Activated naive CD4-positive, alpha-beta T cell treated with anti-CD3 and anti-CD28 coated beads, Interleukin-2, amount 50 U/mL, for 72 hours (primary cell): Measurements from ENCODE around the gene AHI1. TPM values are rescaled to one million over a fixed set of nuclear protein-coding genes. Genes with fewer than 3 reads are reported as not detected.

Experiments
- ATAC-seq, 2 donors: fragments of 150-1000 bp; cut with Tn5 transposase; 2 replicates each; pipeline ENCODE4 v1.10.0; 2021; ENCODE audit warnings: mild to moderate bottlenecking in 2 of 2, moderate library complexity in 2 of 2
- DNase-seq, 2 donors: peaks; one replicate each; pipeline ENCODE4 v3.0.0; 2021 to 2022; ENCODE audit warnings: low spot score in 2 of 2
- H3K27ac Mint-ChIP-seq, 2 donors: one replicate each; pipeline ENCODE4 v1.8.0; 2022; ENCODE audit warnings: mild to moderate bottlenecking in 2 of 2, mixed read lengths in 2 of 2
- H3K36me3 Mint-ChIP-seq, 2 donors: one replicate each; pipeline ENCODE4 v1.8.0; 2022; ENCODE audit warnings: mixed read lengths in 2 of 2
- H3K9me3 Mint-ChIP-seq, 2 donors: one replicate each; pipeline ENCODE4 v1.8.0; 2022; ENCODE audit warnings: mixed read lengths in 2 of 2
- total RNA-seq, 2 donors: library from RNA; stranded (reverse); gene quantifications; one replicate each; pipeline ENCODE4 v1.2.3, GENCODE V29; 2022

AHI1 gene
- total RNA-seq, 2 donors from 2014 or later, result 34.6 to 38.5 TPM

DNA sequence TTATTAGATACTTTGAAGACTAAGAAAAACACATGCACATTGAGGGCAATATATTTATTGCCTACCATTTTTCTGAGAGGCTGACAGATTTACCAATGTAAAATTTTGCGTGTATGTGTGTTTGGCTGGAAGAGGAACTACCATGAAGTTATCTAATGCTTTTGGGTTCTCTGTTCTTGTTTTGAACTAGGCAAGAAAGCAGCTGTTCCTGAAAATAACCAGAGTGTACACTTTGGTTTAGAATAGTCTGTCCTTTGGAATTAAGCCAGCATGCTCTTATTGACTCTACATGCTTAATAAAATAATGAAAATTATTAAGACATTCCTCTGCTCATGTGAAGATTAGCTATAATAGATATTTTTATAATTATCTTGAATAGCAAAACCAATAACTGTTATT is 187.2 kb downstream of the AHI1 start:
- no peak for ATAC-seq
- DNase-seq, result no peak
- Mint-ChIP-seq H3K27ac (no peak overlapping the region), H3K9me3 (peaks cover 0 to 6% of the 10 kb centered on the region in 2 donors), H3K36me3 (peaks cover 0 to 8% of the 10 kb centered on the region in 2 donors)

DNA sequence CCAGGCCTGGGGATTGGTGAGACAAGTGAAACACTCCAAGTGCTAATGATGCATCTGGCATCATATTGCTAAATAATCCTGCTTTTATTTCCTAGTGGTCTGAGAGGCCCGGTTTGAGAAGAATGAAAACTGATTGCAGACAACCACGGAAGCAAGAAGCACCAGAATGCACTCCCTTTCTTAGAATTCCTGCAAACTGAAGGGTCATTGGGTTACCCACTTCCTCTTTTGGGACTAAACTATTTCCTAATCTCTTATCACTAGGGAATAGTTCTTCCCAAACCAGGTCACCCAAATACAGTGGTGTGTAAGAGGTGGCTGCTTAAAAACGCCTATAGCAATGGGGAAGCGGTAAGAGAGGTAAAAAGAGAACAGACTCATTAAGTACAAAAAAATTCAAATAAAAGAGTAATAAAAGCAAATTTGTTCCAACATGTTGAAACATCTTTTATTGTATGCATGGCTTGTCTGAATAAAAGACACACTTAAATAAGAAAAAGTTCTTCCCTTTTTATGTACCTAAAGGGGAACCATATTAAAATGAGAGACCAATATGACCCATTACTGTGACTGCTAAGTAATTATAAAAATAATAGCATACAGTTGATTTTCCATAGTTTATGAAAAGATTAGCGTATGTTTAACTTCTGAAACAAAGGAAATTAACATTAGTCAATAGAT is 190.7 kb downstream of the AHI1 start:
- peaks cover 0 to 6% of the 10 kb centered on the region in 2 donors for H3K9me3 Mint-ChIP-seq
- no peak for DNase-seq

DNA sequence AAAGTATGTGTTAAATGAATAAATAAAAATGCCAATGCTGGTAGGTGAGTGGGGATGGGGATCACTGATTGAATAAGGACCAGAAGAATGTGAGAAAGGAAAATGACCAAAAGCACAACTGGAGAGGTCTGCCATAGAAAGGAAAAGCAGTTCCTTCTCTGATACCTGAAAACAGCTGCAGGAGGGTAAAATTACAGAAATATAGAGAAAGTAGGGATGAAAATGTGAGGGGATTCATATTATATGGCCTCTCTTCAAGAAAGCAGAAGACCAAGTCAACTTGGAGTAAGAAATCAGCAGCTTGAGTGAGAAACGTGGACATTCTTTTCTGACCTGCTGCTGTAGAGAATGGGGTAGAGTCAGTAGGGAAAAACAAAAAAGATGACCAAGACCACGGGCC is 191.4 kb downstream of the AHI1 start:
- DNase-seq (no peak), ATAC-seq (no peak)
- H3K9me3 Mint-ChIP-seq, result peaks cover 0 to 6% of the 10 kb centered on the region in 2 donors
- no peak overlapping the region for H3K27ac Mint-ChIP-seq
- peaks cover 17 to 26% of the 10 kb centered on the region in 2 donors for H3K36me3 Mint-ChIP-seq

More for the DNA sequence above, 190.7 kb downstream of the AHI1 start:
- peaks cover 17 to 26% of the 10 kb centered on the region in 2 donors for H3K36me3 Mint-ChIP-seq
- no peak for ATAC-seq
- no peak overlapping the region for H3K27ac Mint-ChIP-seq

DNA sequence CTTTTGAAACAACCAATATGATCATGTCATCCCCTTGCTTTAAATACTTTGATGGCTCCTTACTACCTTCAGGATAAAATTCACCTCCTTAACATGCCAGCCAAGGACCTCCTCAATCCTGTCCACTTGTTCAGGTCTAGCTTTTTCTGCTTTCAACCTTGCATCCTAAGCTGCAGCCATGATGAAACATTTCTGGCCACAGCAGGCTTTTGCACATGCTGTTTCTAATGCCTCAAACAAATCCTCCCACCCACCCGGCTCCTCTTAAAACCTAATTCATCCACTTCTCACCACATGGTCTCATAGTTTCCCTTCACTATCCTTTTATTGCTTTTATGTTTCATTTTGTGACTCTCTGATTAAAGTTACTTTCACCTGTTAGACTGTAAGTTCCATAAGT is 191.9 kb downstream of the AHI1 start:
- peaks cover 17 to 26% of the 10 kb centered on the region in 2 donors for H3K36me3 Mint-ChIP-seq
- ATAC-seq (no peak), DNase-seq (no peak)

DNA sequence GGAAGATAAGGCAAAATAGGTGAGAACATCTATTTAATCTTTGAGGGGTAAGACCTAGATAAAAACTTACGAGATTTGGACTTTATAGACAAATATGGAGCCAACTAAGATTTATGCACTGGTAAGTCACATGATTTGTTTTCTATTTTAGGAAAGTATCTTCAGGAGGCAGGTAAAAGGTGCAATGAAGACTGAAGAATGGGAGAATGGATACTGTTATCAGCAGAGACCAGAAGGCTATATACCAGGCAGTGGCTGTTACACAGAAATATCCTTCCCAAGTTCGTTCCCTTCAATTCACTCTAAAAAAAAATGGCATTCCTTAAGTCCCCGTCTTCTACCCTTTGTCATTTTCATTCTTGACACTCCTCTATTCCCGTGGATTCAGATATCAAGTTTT is 192.7 kb downstream of the AHI1 start:
- Mint-ChIP-seq H3K9me3 (peaks cover 0 to 6% of the 10 kb centered on the region in 2 donors), H3K36me3 (peaks cover 17 to 26% of the 10 kb centered on the region in 2 donors), H3K27ac (no peak overlapping the region)
- ATAC-seq (no peak), DNase-seq (no peak)

More for the DNA sequence above, 191.9 kb downstream of the AHI1 start:
- H3K27ac Mint-ChIP-seq, result no peak overlapping the region
- H3K9me3 Mint-ChIP-seq, result peaks cover 0 to 6% of the 10 kb centered on the region in 2 donors

DNA sequence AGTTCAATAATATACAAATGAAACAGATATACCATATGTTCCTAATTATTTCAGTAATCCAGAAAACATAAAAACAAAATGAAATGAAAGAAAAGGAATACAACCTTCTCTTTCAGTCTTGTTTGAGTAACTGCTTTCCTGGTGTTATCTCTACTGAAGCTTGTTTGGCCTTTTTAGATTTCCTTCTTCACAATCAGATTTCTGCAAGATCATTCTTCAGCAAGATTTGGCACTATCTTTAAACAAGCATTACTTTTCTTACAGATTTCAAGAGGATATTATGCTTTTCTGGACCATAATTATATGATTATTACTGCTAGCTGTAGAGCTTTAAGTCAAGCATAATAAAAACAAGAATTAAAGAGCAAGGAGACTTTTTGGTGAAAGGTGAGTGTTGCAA is 196.2 kb downstream of the AHI1 start:
- Mint-ChIP-seq H3K36me3 (peaks cover 22 to 38% of the 10 kb centered on the region in 2 donors), H3K9me3 (peaks cover 0 to 8% of the 10 kb centered on the region in 2 donors), H3K27ac (no peak overlapping the region)
- DNase-seq, result no peak
- ATAC-seq, result no peak

DNA sequence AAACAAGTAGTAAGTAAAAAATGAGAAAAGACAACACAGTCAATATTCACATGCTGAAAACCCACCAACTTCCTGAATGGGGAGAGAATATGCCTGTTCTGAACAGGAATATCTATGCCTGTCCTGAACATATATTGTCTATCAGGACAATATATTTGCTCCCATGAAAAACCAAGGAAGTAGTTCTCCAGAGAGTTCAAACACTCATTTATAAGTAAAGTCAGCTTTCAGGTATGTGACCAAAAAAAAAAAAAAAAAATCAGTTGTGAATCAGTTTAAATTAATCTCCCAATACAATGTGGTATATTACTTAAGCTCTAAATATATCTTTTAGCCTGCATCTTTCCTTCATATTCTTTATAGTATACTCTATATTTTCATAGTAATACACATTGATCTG is 197.0 kb downstream of the AHI1 start:
- Mint-ChIP-seq H3K36me3 (peaks cover 23 to 35% of the 10 kb centered on the region in 2 donors), H3K9me3 (peaks cover 0 to 5% of the 10 kb centered on the region in 2 donors), H3K27ac (no peak overlapping the region)
- DNase-seq (no peak), ATAC-seq (no peak)

DNA sequence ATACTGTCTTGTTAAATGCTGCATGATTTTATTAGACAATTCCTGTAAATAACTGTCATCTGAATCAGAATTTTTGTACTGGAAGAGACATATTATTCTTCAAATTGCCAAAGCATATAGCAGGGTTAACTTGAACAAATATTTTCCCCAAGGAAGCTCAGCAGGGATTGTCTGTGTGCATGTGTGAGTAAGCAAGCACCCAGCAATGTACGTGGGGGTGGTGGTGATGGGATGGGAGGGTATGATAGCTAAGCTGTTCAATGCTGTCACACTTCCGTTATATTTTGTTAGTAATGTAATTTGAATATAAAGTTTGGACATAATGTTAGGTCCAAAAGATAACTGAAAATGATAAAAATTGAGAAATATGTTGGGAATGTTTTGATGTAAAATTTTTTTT is 198.3 kb downstream of the AHI1 start:
- Mint-ChIP-seq H3K9me3 (peaks cover 0 to 8% of the 10 kb centered on the region in 2 donors), H3K36me3 (peaks cover 13 to 29% of the 10 kb centered on the region in 2 donors), H3K27ac (no peak overlapping the region)
- DNase-seq, result no peak
- no peak for ATAC-seq

DNA sequence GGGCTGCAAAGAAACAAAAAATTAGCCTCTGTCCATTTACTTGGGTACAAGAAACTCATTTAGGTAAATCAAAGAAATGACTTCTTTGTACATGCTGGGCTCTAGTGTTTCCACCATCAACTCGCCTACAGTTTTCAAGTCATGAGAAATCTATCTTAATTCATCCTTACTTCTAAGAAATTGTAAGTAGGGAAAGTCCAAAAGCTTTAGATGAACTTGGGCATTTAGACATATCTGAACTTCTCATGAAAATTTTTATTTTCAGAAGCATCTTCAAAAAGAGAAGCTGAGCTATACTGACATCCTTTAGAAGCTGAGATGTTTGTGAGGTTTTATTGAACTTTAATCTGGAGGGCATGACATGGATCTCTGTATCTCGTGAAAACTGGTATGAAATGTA is 199.1 kb downstream of the AHI1 start:
- Mint-ChIP-seq H3K36me3 (peaks cover 13 to 29% of the 10 kb centered on the region in 2 donors), H3K27ac (no peak overlapping the region)
- ATAC-seq, result peak in 1 of 2 donors; percentile 90

DNA sequence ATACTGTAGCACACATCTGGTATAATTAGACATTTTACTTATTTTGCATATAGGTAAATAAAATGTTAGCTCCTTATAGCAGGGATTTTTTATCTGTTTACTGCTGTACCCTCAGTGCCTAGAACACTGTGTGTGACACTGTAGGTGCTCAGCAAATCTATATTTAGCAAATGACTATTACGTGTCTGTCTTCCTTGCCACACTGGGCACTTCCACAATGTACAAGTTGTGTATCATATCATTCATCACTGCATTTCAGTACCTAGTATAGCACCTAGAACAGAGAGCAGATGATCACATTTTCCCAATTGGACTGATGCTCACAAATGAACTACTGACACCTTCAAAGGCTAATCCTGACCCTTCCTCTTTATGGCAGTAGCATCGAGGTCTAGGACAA is 200.8 kb downstream of the AHI1 start:
- Mint-ChIP-seq H3K9me3 (peaks cover 0 to 8% of the 10 kb centered on the region in 2 donors), H3K36me3 (peaks cover 6 to 20% of the 10 kb centered on the region in 2 donors), H3K27ac (no peak overlapping the region)
- ATAC-seq, result no peak
- no peak for DNase-seq

More for the DNA sequence above, 199.1 kb downstream of the AHI1 start:
- no peak for DNase-seq
- H3K9me3 Mint-ChIP-seq, result peaks cover 0 to 8% of the 10 kb centered on the region in 2 donors

DNA sequence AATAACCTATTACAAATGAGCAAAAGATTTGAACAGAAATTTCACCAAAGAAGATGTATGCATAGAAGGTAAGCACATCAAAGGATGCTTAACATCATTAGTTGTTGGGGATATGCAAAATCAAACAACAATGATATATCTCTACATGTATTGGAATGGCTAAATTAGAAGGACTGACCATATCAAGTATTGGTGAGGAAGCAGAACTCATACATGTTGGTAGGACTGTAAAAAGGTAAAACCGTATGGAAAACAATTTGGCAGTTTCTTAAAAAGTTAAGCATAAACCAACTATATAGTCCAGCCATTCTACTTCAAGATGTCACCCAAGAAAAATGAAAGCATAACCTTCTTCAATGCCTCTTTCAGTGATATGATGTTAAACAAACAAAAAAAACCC is 202.5 kb downstream of the AHI1 start:
- Mint-ChIP-seq H3K36me3 (peaks cover 6 to 20% of the 10 kb centered on the region in 2 donors), H3K9me3 (peaks cover 0 to 8% of the 10 kb centered on the region in 2 donors), H3K27ac (no peak overlapping the region)
- ATAC-seq, result no peak
- DNase-seq, result no peak

DNA sequence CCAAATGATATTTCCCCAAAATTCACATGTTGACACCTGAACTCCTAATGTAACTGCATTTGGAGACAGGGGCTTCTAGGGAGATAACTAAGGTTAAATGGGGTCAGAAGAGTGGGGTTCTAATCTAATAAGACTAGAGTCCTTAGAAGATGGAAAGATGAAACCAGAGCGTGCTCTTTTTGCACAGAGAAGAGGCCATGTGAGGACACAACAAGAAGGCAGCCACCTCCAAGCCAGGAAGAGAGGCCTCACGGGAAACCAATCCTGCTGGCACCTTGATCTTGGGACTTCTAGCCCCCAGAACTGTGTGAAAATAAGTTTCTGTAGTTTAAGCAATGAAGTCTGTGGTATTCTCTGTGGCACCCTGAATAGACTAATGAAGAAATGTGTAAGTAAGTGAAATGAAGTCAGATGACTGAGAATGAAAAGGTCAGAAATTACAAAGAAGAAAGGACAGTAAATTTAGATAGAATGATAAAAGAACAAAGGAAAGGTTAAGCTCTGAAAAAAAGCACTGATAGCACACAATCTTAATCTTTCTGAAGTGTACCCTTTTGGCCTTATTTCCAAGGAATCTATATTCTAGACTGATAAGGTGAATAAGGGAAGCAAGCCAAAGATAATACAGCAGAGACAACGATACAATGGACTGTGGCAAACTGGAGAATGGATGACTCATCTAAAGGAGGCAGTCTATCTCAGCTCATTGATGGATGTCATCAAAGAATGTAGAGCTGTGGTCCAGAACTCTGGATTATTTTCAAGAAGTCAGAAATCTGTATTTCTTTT is 206.1 kb downstream of the AHI1 start:
- Mint-ChIP-seq H3K9me3 (peaks cover 0 to 7% of the 10 kb centered on the region in 2 donors), H3K27ac (no peak overlapping the region), H3K36me3 (peaks cover 10 to 19% of the 10 kb centered on the region in 2 donors)
- DNase-seq, result no peak
- ATAC-seq, result peak; percentile 36 to 54

DNA sequence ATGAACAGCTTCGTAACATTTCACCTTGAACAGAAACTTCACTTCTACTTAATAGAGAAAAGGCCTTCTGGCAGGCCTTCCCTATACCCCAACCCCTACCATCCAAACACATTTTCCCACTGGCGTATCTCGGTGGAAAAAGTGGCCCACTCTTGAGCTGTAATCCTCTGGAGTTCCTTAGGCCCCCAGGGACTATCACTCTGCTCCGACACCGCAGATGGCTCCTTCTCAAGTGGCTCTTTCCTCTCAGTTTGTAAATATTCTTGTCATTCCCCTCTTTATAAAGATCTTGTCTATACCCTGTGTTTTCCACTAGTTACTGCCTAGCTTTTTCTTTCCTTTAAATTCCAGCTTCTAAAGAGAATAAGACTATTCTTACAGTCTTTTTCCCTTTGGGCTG is 207.7 kb downstream of the AHI1 start:
- DNase-seq, result no peak
- Mint-ChIP-seq H3K9me3 (no peaks in the 10 kb centered on the region), H3K36me3 (peaks cover 7 to 15% of the 10 kb centered on the region in 2 donors), H3K27ac (no peak overlapping the region)
- ATAC-seq, result no peak

DNA sequence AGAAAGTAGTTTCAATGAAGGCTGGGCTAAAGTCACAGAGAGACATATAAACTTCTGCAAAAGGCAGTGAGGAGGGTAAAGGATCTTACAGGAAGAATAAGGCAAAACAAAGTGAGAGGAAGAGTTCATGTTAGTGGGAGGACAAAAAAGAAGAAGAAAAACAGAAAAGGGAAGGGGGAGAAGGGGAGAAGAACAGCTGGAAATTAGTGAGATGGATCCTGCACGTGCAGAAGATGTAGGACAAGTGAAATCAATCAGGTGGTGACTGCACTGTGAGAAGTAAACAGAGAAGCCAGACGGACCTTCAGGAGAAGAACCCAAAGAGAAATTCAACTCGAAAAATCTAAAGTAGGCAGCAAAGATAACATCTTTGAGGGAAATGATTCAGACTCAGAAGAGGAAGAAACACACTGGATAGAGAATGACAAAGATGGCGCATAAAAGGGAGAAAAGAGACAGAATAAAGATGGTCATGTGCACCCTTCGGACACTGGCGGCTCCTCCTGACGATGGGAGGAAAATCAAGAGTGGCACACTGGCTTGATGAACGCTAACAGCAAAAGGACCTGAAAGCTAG is 210.5 kb downstream of the AHI1 start:
- peak overlapping the region in 1 of 2 donors; percentile 2 for H3K27ac Mint-ChIP-seq
- H3K36me3 Mint-ChIP-seq, result peaks cover 7 to 15% of the 10 kb centered on the region in 2 donors
- H3K9me3 Mint-ChIP-seq, result no peaks in the 10 kb centered on the region
- DNase-seq, result no peak
- peak in 1 of 2 donors; percentile 20 for ATAC-seq

DNA sequence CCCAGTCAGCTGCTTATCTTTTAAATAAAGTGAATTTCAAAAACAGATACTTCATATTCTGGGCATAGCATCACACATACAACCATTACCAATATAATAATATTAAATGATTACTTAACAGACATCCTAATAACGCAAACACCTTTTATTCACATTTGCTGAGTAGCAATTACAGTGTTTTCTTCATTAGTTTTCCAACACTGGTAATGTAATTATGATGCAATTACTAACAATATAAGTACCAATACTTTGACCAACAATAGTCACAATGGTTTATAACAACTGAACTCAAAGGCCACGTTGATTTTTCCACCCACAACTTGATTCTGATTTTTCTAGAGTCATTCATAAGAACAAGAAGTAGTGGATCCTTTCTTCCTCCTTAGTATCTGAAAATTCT is 212.4 kb downstream of the AHI1 start:
- Mint-ChIP-seq H3K27ac (no peak overlapping the region), H3K9me3 (no peaks in the 10 kb centered on the region), H3K36me3 (peaks cover 7 to 15% of the 10 kb centered on the region in 2 donors)
- DNase-seq, result no peak
- ATAC-seq, result no peak

DNA sequence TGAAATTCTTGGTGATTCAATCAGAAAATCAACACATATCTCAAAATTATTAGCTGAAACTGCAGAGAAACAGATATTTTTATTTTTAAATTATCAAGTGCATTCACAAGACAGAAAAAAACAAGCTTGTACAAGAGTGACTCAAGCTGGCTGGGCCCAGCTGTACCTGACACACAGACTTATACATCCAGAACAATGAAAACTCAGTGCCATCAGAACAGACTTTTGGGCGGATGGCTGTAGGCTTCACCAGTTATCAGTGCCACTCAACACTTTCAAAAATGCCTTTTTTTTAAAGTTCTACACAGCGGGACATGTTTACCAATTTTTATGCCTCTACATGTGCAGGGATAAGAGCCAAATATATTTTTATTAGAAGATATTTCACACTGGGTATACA is 213.6 kb downstream of the AHI1 start:
- H3K9me3 Mint-ChIP-seq, result no peaks in the 10 kb centered on the region
- no peak for ATAC-seq
- H3K27ac Mint-ChIP-seq, result no peak overlapping the region

DNA sequence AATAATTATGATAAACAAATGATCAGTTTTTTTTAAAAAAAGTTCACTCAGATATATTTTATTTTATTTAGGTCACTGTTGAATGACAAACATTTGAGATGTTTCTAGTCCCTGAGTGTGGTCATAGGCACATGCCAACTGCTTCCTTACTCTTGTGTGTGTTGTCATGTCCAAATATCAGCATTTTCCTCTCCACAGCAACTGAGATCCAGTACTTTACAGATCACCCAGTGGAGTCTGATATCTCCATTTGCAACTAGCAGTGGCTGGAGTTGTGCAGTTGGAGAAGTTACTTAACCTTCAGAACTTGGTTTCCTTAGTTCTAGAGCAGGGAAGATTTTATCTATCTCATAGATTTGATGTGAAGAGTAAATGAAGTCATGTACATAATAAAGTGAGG is 215.1 kb downstream of the AHI1 start:
- DNase-seq, result no peak
- ATAC-seq, result no peak
- no peak overlapping the region for H3K27ac Mint-ChIP-seq
- H3K9me3 Mint-ChIP-seq, result no peaks in the 10 kb centered on the region
- H3K36me3 Mint-ChIP-seq, result peaks cover 5 to 13% of the 10 kb centered on the region in 2 donors

More for the DNA sequence above, 213.6 kb downstream of the AHI1 start:
- H3K36me3 Mint-ChIP-seq, result peaks cover 7 to 15% of the 10 kb centered on the region in 2 donors
- DNase-seq, result no peak
